Limb (tissue), 2 donors: ENCODE data around the gene XYLT1.
"Not testable (repeated sequence)": the region's sequence is repeated elsewhere in the genome, so short reads cannot be mapped to it uniquely, and the experiment has no call there.

Experiments
- DNase-seq, 2 donors: peaks; one replicate each; pipeline ENCODE4 v3.0.0-alpha.2; 2016; ENCODE audit errors: extremely low spot score in 2 of 2

Gene XYLT1

GRCh38 chr16:17339764-17340541 is 130.8 kb downstream of the XYLT1 start:
- no peak for DNase-seq

GRCh38 chr16:17338244-17338643 is 132.5 kb downstream of the XYLT1 start:
- no peak for DNase-seq

- no peak for DNase-seq
Measured at GRCh38 chr16:17336530-17336900, 134.2 kb downstream of the XYLT1 start.

GRCh38 chr16:17335826-17336529 is 134.8 kb downstream of the XYLT1 start:
- no peak for DNase-seq

- DNase-seq, result not testable (repeated sequence)
Measured at GRCh38 chr16:17335406-17335805, 135.4 kb downstream of the XYLT1 start.

GRCh38 chr16:17334096-17334495 is 136.7 kb downstream of the XYLT1 start:
- DNase-seq, result no peak

- DNase-seq, result no peak
Measured at GRCh38 chr16:17333229-17333628, 137.5 kb downstream of the XYLT1 start.

GRCh38 chr16:17331991-17332390 is 138.8 kb downstream of the XYLT1 start:
- DNase-seq, result peak in 1 of 2 donors; percentile 16

- peak in 1 of 2 donors; percentile 60 for DNase-seq
Measured at GRCh38 chr16:17331071-17331607, 139.6 kb downstream of the XYLT1 start.

- no peak for DNase-seq
Measured at GRCh38 chr16:17330044-17330443, 140.7 kb downstream of the XYLT1 start.

GRCh38 chr16:17329391-17329790 is 141.4 kb downstream of the XYLT1 start:
- DNase-seq, result no peak

GRCh38 chr16:17328932-17329331 is 141.8 kb downstream of the XYLT1 start:
- peak in 1 of 2 donors; percentile 80 for DNase-seq

GRCh38 chr16:17327664-17328335 is 143.0 kb downstream of the XYLT1 start:
- no peak for DNase-seq

- DNase-seq, result no peak
Measured at GRCh38 chr16:17325476-17326143, 145.2 kb downstream of the XYLT1 start.

GRCh38 chr16:17324451-17324850 is 146.3 kb downstream of the XYLT1 start:
- no peak for DNase-seq

- DNase-seq, result no peak
Measured at GRCh38 chr16:17323171-17323570, 147.6 kb downstream of the XYLT1 start.

- no peak for DNase-seq
Measured at GRCh38 chr16:17321824-17322223, 148.9 kb downstream of the XYLT1 start.

- no peak for DNase-seq
Measured at GRCh38 chr16:17320009-17320408, 150.8 kb downstream of the XYLT1 start.

GRCh38 chr16:17318238-17318637 is 152.5 kb downstream of the XYLT1 start:
- DNase-seq, result no peak

- no peak for DNase-seq
Measured at GRCh38 chr16:17316005-17316404, 154.8 kb downstream of the XYLT1 start.

GRCh38 chr16:17313793-17314547 is 156.8 kb downstream of the XYLT1 start:
- no peak for DNase-seq
